Esophagus muscularis mucosa (tissue), 4 donors: ENCODE results near the gene MYH14. TPM values are rescaled to one million over a fixed set of nuclear protein-coding genes. Genes with fewer than 3 reads are reported as not detected.
"Not testable (repeated sequence)": the region's sequence is repeated elsewhere in the genome, so short reads cannot be mapped to it uniquely, and the experiment has no call there.

Experiments used
- DNase-seq: peaks from one replicate; pipeline ENCODE4 v3.0.0-alpha.2; 2017; ENCODE audit errors: extremely low spot score
- H3K27ac ChIP-seq, 4 donors: fragments of 200-600 bp; sonication (generic); replicated peaks in 1 of 4; 1 replicate in 3 of 4; 2 replicates in 1 of 4; pipeline ENCODE4 v1.5.1; 2016 to 2019; ENCODE audit warnings: mild to moderate bottlenecking in 1 of 4
- H3K27me3 ChIP-seq, 4 donors: fragments of 200-600 bp; sonication (generic); one replicate each; pipeline versions ENCODE4 v1.5.1 to v1.6.0; 2016 to 2019
- H3K36me3 ChIP-seq, 4 donors: fragments of 200-600 bp; sonication (generic); one replicate each; pipeline ENCODE4 v1.5.1; 2016 to 2019
- H3K4me1 ChIP-seq, 4 donors: fragments of 200-600 bp; sonication (generic); one replicate each; pipeline ENCODE4 v1.5.1; 2016 to 2019
- H3K4me3 ChIP-seq, 4 donors: fragments of 200-600 bp; sonication (generic); 1 replicate in 2 of 4; 2 replicates in 2 of 4; pipeline ENCODE4 v1.5.1; 2016 to 2019; ENCODE audit warnings: mild to moderate bottlenecking in 4 of 4, moderate library complexity in 1 of 4
- H3K9me3 ChIP-seq, 4 donors: fragments of 200-600 bp; sonication (generic); 1 replicate in 3 of 4; 2 replicates in 1 of 4; pipeline ENCODE4 v1.5.1; 2016 to 2019
- CTCF ChIP-seq, 3 experiments: fragments of 200-600 bp in 2 of 3; fragments of 450-650 bp in 1 of 3; sonication (generic) in 2 of 3; IDR thresholded peaks; one replicate each; pipeline ENCODE4 v1.5.1; 2017 to 2019; ENCODE audit warnings: antibody characterized with exemption in 3 of 3, mild to moderate bottlenecking in 2 of 3, moderate library complexity in 1 of 3
- EP300 ChIP-seq: sonication (generic); formaldehyde crosslinking; IDR thresholded peaks from one replicate; pipeline ENCODE4 v1.6.1; 2017; ENCODE audit warnings: antibody characterized with exemption
- POLR2A ChIP-seq: fragments of 450-650 bp; IDR thresholded peaks from one replicate; pipeline ENCODE4 v1.6.1; 2017; ENCODE audit warnings: antibody characterized with exemption, moderate library complexity, mild to moderate bottlenecking, low read depth
- POLR2AphosphoS5 ChIP-seq, 2 donors: sonication (generic); formaldehyde crosslinking; IDR thresholded peaks; one replicate each; pipeline ENCODE4 v1.6.1; 2017; ENCODE audit warnings: antibody characterized with exemption in 2 of 2
- WGBS: methylation state at CpG from one replicate; pipeline ENCODE4 v1.1.5; 2018; 5-methylcytosine and 5-hydroxymethylcytosine counted together
- intact Hi-C: fragments of 100-400 bp; cut with DNase I; formaldehyde crosslinking; loops from one replicate; pipeline ENCODE4 v1.15.1; 2023
- total RNA-seq, 4 donors: library from RNA; depleted of rRNA; stranded (reverse); fragments of >200 nt; gene quantifications; one replicate each; pipeline versions ENCODE4 v1.1.0 to v1.2.1, GENCODE V29; 2016

The MYH14 gene
- total RNA-seq, 4 donors from 2014 or later, result 2.5 to 10.1 (median 5.3) TPM

GRCh38 chr19:50226536-50226935 is 23.1 kb downstream of the MYH14 start:
- Histone ChIP-seq H3K27ac (no peak overlapping the region), H3K27me3 (peaks cover 0 to 41% (median 0%) of the 10 kb centered on the region in 4 donors), H3K36me3 (peaks cover 0 to 25% (median 16%) of the 10 kb centered on the region in 4 donors), H3K4me3 (no peak overlapping the region), H3K9me3 (peaks cover 0 to 14% (median 9%) of the 10 kb centered on the region in 4 donors), H3K4me1 (no peaks in the 10 kb centered on the region)
- 72% methylated on average over 3 of the region's 7 CpGs for WGBS
- no peak for DNase-seq
- no peak for TF ChIP-seq EP300
- TF ChIP-seq POLR2AphosphoS5 (IDR thresholded peaks at IDR 0.05), result no peak
- no peak for TF ChIP-seq POLR2A
- TF ChIP-seq CTCF (IDR thresholded peaks at IDR 0.05), result no peak
- intact Hi-C loops, result no loop called here

DNA sequence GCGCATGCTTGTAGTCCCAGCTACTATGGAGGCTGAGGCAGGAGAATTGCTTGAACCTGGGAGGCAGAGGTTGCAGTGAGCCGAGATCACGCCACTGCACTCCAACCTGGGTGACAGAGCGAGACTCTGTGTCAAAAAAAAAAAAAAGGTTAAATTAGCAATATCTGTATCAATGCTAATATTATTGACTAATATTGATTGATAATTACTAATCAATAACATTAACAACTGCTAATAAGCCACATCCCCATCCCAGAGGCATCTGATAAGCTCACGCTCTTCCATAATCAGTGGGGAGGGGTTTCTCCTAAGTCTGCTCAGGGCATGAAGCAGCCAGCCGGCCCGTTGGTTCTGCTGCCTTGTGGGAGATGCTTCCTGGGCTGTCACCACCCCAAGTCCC is 24.7 kb downstream of the MYH14 start:
- H3K9me3 ChIP-seq, result peaks cover 0 to 14% (median 9%) of the 10 kb centered on the region in 4 donors
- intact Hi-C loops, H3K4me1 ChIP-seq, H3K4me3 ChIP-seq, H3K27ac ChIP-seq, DNase-seq: not testable (repeated sequence)
- peaks cover 0 to 36% (median 0%) of the 10 kb centered on the region in 4 donors for H3K27me3 ChIP-seq
- 80% methylated on average over 7 of the region's 7 CpGs for WGBS
- peaks cover 0 to 18% (median 13%) of the 10 kb centered on the region in 4 donors for H3K36me3 ChIP-seq

DNA sequence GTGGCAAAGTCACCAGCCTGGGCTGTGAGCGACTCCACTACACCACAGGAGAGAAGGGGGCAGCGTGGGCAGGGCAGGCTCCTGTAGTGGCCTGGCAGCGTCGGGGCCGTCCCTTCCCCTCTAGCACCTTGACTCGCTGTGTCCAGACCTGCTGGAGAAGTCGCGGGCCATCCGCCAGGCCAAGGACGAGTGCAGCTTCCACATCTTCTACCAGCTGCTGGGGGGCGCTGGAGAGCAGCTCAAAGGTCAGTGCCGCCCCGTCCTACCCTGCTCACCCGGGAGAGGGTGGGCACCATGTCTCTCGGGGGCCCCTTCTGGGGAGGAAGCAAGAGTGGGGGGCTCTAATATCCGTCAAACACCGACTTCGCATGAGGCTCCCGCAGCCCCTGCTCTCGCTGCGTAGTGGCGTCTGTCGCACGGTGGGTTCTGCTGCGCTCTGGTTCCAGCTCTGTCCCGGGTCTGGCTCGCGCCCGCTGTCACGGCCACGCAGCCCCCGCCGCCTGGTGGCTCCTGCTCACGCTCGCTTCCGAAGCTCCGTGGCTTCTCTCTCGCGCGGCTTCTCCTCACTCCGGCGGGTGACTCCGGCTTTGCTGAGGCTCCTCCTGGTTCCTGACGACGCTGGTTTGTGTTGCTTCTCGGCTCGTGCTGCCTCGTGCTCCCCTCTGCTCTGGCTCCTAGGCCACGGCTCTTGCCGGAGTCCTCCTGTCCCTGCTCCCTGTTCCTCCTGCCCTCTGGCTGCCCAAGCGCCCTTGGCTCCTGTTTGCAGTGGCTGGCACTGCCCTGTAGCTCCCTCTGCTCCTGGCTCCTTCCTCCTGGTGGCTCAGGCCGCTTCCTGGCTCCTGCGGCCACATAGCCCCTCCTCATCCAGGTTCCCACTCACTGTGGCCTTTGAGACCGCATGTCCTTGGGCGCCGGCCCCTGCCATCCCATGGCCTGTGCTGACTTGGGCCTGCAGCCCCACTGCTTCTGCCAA is 27.2 kb downstream of the MYH14 start:
- intact Hi-C loops, result no loop called here

GRCh38 chr19:50231417-50231816 is 28.0 kb downstream of the MYH14 start:
- DNase-seq, H3K36me3 ChIP-seq, intact Hi-C loops, H3K27ac ChIP-seq, H3K4me1 ChIP-seq, H3K9me3 ChIP-seq, H3K4me3 ChIP-seq: not testable (repeated sequence)
- H3K27me3 ChIP-seq, result peaks cover 0 to 25% (median 0%) of the 10 kb centered on the region in 4 donors
- WGBS, result 75% methylated on average over 3 of the region's 3 CpGs

More for the DNA sequence above, 27.2 kb downstream of the MYH14 start:
- Histone ChIP-seq H3K4me1 (no peaks in the 10 kb centered on the region), H3K27ac (no peak overlapping the region), H3K36me3 (peaks cover 0 to 5% (median 2%) of the 10 kb centered on the region in 4 donors), H3K27me3 (peaks cover 0 to 27% (median 0%) of the 10 kb centered on the region in 4 donors), H3K9me3 (no peaks in the 10 kb centered on the region), H3K4me3 (no peak overlapping the region)
- DNase-seq, result no peak
- WGBS, result 85% methylated on average over 42 of the region's 56 CpGs
- TF ChIP-seq POLR2A (no peak), CTCF (IDR thresholded peaks at IDR 0.05) (no peak)

DNA sequence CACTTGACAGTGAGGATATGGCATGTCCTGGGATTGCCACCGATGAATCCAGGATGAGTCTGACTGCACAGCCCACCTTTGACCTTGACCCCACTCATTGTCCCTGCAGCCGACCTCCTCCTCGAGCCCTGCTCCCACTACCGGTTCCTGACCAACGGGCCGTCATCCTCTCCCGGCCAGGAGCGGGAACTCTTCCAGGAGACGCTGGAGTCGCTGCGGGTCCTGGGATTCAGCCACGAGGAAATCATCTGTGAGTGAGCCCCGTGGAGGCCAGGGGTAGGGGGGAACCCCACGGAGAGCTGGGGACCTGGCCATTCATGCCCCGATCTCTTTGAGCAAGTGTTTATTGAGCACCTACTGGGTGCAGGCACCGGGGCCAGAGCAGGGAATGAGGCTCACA is 28.4 kb downstream of the MYH14 start:
- DNase-seq, result no peak
- Histone ChIP-seq H3K27ac (no peak overlapping the region), H3K27me3 (peaks cover 0 to 25% (median 0%) of the 10 kb centered on the region in 4 donors), H3K36me3 (peaks cover 0 to 5% (median 2%) of the 10 kb centered on the region in 4 donors), H3K4me1 (no peaks in the 10 kb centered on the region), H3K4me3 (no peak overlapping the region), H3K9me3 (no peaks in the 10 kb centered on the region)
- no peak for TF ChIP-seq CTCF (IDR thresholded peaks at IDR 0.05)
- TF ChIP-seq POLR2AphosphoS5 (IDR thresholded peaks at IDR 0.05), result no peak
- TF ChIP-seq EP300, result no peak
- TF ChIP-seq POLR2A, result no peak
- intact Hi-C loops, result no loop called here
- WGBS, result 71% methylated on average over 16 of the region's 16 CpGs
